T1000 (cell line): ENCODE data around the gene CHD1L.
A peak's percentile ranks its signal among the peaks of the same experiment; 100 is the strongest.
"Not testable (repeated sequence)": the region's sequence is repeated elsewhere in the genome, so short reads cannot be mapped to it uniquely, and the experiment has no call there.

Experiments
- DNase-seq: peaks from one replicate; lab custom pipeline; 2025; ENCODE audit warnings: mixed read lengths; lab: John Stamatoyannopoulos, UW

Gene CHD1L

DNA sequence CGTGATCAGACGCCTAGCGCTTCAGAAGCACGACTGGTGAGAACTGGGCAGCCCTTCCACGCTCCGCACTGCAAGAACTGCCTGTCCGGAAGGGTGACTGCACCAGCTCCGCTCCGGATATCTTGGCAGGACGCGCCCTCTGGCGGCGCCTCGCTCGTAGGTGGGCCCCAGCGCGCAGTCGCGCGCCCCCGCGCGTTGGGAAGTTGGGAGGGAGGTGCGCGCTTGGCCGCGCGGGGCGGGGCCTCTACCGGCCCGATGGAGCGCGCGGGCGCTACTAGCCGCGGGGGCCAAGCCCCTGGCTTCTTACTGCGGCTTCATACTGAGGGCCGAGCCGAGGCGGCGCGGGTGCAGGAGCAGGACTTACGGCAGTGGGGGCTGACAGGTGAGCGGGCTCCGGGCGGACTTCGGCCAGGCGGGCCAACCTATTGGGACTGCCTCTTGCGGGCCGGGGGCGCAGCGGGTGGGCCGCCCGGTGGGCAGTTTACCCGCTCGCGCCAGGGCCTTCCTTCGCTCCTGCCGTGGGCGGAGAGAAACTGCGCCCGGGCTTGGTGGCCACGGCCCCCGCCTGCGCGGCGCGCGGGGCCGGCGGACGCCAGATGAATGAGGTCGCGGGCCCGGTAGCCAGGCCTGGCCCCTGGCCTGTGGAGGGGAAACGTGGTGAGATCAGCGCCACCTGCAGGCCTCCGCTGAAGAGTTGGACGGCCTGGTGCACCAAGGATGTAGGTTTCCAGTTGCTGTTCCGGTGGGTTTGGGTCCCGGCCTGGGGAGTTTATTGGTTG, at the start of gene CHD1L:
Gene CHD1L, plus strand, starts transcription at position 236 of the 779 bp plus-strand sequence. Its CDS starts 20 bp downstream, at position 256.
- DNase-seq = peak; percentile 91

- not testable (repeated sequence) for DNase-seq
Observed at GRCh38 chr1:147197324-147197723, 45.2 kb upstream of the CHD1L start.

GRCh38 chr1:147201276-147201675, 41.2 kb upstream of the CHD1L start:
- no peak for DNase-seq

- no peak for DNase-seq
Observed at GRCh38 chr1:147201786-147202185, 40.7 kb upstream of the CHD1L start.

DNA sequence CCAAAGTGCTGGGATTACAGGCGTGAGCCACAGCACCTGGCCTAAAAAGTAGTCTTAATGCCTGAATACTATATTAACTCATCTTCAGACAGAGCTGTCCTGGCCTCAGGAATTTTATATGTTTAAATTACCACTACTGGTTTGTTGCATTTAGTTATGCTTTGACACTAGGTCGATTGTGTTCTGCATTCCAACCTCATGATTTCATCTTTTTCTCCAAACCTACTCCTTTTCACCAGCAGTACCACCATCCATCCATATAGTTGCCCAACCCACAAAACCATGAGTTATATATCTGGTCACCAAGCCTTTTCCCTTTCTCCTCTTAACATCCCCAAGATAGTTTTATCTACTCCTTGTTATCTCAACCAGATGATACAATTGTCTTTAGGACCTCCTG, 39.9 kb upstream of the CHD1L start:
- DNase-seq = no peak

- no peak for DNase-seq
Observed at GRCh38 chr1:147204080-147204479, 38.4 kb upstream of the CHD1L start.

- DNase-seq = no peak
Observed at GRCh38 chr1:147207192-147207591, 35.3 kb upstream of the CHD1L start.

DNA sequence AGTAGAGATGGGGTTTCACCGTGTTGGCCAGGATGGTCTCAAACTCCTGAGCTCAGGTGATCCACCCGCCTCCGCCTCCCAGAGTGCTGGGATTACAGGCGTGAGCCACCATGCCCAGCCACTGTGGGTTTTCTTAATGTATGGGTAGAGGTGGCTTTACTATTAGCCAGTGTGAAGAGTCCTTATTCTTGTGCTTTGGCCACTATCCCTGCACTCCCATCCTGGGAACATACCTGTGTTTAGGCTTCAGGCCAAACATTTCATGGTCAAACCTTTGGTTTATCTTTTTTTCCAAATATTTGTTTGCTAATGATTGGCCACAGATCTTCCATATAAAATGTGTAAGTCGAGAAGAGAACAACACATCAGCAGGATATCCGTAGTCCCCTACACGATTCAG, 33.9 kb upstream of the CHD1L start:
- no peak for DNase-seq

DNA sequence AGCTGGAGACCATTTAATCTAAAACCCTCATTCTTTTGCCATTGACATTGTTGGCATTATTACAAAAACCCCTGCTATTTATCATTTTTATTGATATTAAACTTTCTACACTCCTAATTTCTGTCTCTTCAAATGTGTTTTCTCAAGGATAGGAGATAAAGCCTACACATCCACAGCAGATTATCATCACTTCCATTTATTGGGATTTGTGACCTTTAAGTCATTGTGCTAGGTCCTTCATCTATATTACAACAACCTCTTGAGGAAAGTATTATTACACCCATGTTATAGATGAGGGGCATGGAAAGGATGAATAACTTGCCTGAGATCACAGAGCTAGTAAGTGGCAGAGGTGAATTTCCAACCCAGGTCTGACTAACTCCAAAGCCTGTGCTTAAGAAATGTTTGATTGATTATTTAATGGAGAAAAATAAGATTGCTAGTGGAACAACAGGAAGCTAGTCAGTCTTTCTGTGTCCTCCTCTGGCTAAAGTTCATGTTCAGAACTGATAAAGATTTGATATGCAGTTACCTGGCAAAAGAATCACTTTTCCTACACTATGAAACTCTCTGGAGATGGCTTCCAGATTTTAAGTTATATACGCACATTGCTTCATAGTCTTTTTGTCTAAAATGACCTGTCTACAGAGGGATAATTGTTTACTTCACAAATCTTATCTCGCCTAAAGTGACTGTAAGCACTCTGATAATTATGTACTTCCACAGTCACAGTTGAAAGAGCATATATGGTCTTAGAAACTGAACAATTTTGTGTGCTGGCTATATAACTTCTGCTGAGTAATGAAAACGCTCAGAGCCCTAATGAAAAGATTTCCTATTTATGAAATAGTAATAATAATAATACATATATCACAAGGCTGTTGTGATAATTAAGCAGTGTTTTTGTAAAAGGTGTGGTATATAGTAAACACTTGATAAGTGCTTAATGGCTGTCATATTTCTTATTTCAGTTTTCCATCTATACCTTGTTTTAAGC, 32.4 kb upstream of the CHD1L start:
- DNase-seq = no peak

DNA sequence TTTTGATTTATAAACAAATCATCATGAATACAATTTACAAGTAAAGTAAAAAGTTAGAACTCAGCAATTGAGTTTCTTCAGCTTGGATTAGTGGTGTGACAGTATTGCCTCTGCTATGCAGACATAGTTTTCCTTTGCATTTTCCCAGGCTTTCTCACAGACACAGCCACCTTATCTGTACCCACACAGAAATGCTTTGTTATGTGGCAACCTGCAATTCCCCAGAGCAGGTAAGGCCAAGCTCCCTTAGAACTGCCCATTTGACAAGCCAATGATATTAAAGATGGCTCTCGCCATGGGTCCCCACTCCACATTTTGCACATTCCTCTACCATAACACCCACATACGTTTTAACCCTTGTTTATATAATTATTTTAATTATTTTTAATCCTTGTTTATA, 31.5 kb upstream of the CHD1L start:
- no peak for DNase-seq

DNA sequence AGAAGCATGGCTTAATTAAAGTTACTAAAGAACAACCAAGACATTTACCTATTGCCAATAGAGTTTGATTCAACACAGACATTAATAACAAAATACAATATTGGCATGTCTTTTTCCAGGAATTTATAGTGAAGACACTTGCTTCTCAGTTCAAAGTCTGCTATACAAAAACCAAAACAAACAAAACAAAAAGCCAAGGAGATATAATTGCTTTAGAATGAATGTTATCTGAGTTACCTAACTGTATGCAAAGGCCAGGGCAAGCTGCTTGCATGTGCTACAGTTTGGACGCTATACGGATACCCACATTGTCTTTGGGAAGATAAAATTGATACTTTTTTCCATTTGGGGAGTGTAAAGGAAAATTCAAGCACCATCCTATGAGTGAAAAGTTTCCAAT, 30.9 kb upstream of the CHD1L start:
- DNase-seq = no peak

DNA sequence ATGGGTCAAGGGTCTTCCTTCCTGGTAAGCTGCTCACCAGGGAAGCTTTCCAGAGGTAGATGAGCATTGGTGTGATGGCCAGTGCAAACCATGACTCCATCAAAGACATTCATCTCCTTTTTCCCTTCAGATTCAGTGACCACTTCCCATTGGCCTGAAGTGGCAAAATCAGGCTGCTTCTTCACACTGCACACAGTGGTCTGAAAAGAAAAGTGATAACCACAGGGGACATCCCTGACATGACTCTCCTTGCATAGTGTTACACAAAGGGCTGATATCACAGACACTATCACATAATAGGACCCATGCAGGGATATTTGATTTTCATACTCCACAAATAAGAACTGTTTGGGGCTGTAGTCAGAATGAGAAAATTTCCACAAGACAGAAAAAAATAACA, 29.2 kb upstream of the CHD1L start:
- no peak for DNase-seq

GRCh38 chr1:147214325-147214724, 28.2 kb upstream of the CHD1L start:
- no peak for DNase-seq

- no peak for DNase-seq
Observed at GRCh38 chr1:147214842-147215539, 27.5 kb upstream of the CHD1L start.

DNA sequence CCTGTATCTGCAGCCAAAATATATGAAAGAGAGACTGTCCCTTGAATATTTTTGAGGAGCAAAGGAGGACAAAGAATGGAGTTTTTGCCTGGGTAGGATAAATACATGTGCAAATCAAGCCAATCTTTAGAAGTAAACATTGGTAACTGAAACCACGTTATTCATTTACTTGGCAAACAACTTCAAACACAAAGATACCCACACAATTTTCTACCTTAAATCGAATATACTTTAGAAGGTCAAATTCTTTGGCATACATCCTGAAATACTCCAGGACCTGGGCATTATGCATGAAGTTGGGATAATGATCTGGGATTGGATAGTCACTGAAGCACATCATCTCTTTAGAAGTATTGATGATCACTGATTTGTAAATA, 27.0 kb upstream of the CHD1L start:
- no peak for DNase-seq

- DNase-seq = no peak
Observed at GRCh38 chr1:147216124-147216523, 26.4 kb upstream of the CHD1L start.

GRCh38 chr1:147217141-147217540, 25.3 kb upstream of the CHD1L start:
- no peak for DNase-seq

- no peak for DNase-seq
Observed at GRCh38 chr1:147218606-147219005, 23.9 kb upstream of the CHD1L start.

DNA sequence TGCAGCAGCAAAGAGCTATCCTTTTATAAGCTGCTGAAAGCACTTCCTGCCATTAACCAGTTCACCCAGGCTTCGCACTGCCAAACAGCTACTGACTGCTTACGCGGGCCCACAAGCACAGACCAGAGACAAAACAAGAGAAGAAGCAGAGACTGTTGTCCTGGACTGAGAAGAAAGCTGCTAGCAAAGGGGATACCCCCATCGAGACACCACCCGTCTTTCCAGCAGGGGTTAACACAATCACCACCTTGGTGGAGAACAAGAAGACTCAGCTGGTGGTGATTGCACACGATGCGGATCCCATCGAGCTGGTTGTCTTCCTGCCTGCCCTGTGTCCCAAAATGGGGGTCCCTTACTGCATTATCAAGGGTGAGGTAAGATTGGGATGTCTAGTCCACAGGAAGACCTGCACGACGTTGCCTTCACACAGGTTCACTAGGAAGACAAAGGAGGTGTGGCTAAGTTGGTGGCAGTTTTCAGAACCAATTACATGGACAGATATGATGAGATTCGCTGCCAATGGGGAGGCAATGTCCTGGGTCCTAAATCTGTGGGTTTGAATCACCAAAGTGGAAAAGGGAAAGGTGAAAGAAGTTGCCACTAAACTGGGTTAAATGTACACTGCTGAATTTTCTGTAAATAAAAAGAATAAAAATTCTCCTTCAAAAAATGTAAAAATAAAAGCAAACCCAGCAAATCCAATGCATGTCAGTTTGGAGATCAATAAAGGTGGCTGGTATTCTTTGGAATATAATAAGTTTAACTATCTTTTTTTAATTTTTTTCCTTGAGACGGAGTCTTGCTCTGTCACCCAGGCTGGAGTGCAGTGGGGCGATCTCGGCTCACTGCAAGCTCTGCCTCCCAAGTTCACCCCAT, 18.5 kb upstream of the CHD1L start:
- no peak for DNase-seq

DNA sequence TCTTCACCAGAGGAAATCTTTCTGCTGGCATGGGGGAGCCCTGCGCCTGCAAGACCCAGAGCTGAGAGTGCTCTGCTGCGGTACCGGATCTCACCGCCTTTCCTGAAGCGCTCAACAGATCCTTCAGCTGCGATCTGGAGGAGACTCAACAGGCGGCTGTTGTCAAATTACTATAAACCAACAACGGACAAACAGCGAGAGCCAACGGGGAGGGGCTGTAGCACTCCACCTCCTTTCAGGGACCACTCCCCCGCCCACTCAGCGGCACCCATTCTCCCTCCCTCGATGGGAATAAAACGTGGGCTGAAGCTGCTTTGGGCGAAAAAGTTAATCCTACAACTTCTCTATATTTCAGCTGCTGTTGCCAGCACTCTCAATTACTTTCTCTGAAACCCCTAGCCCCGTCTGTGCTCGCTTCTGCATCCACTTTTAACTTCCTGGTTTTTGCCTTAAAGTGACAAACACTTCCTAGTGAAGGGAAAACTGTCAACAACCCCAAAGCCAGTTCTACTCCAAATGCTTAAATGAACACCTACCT, 17.2 kb upstream of the CHD1L start, which contains the start of gene FMO5:
Gene FMO5, minus strand, starts transcription at position 147 of the 538 bp plus-strand sequence. CDS start 310 bp downstream, outside the sequence.
- no peak for DNase-seq

GRCh38 chr1:147231032-147231431, 11.5 kb upstream of the CHD1L start:
- not testable (repeated sequence) for DNase-seq
